Measurements from ENCODE around the gene BFAR. TPM values are rescaled to one million over a fixed set of nuclear protein-coding genes. Genes with fewer than 3 reads are reported as not detected.

The BFAR gene
- total and polyA plus RNA-seq, 2 donors (not counting 1 experiment from before 2014, with no cell fraction given) = 78.4 to 85.6 TPM

DNA sequence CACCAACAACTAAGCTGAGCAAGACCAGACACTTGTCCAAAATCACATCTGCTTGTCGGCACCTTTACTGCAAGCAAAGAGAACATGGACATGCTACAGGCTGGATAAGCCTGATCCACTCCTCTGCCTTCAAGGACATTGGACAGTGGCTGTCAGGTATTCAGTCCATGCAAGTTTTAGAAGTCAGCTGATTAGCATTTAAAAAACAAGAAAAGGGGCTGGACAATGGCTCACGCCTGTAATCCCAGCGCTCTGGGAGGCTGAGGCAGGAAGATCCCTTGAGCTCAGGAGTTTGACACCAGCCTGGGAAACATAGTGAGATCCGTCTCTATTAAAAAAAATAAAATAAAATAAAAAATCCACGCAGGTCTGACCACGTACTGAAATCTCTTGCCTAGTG lies 23.0 kb upstream of the BFAR start:
- no peaks in the 10 kb centered on the region for H3K9me3 ChIP-seq (ENCODE audit: control insufficient read depth, insufficient read depth, low read depth, low read length)
- H3K27me3 ChIP-seq (ENCODE audit: control insufficient read depth, insufficient read depth, low read length) = no peaks in the 10 kb centered on the region
- no peaks in the 10 kb centered on the region for H3K79me2 ChIP-seq (ENCODE audit: control insufficient read depth, insufficient read depth, low read length)
- H3K9ac ChIP-seq (ENCODE audit: insufficient read depth, low read length) = no peak overlapping the region
- H2AFZ ChIP-seq (ENCODE audit: low read length) = no peak overlapping the region
- no peaks in the 10 kb centered on the region for H4K20me1 ChIP-seq (ENCODE audit: control insufficient read depth, extremely low read depth, insufficient read depth, low read length)
- H3K27ac ChIP-seq (ENCODE audit: insufficient read depth, low read length) = no peak overlapping the region
- no peaks in the 10 kb centered on the region for H3K4me1 ChIP-seq (ENCODE audit: control insufficient read depth, extremely low read depth, insufficient read depth, low read length)
- TF ChIP-seq, protein P1, sequence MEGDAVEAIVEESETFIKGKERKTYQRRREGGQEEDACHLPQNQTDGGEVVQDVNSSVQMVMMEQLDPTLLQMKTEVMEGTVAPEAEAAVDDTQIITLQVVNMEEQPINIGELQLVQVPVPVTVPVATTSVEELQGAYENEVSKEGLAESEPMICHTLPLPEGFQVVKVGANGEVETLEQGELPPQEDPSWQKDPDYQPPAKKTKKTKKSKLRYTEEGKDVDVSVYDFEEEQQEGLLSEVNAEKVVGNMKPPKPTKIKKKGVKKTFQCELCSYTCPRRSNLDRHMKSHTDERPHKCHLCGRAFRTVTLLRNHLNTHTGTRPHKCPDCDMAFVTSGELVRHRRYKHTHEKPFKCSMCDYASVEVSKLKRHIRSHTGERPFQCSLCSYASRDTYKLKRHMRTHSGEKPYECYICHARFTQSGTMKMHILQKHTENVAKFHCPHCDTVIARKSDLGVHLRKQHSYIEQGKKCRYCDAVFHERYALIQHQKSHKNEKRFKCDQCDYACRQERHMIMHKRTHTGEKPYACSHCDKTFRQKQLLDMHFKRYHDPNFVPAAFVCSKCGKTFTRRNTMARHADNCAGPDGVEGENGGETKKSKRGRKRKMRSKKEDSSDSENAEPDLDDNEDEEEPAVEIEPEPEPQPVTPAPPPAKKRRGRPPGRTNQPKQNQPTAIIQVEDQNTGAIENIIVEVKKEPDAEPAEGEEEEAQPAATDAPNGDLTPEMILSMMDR (conservative IDR thresholded peaks at IDR 0.05 in 1 of 2, IDR thresholded peaks at IDR 0.05 in 1 of 2; ENCODE audit: low read depth in 1 of 2, low read length in 2 of 2) = no peak
- no peak overlapping the region for H3K4me3 ChIP-seq (replicated peaks in 1 of 4; ENCODE audit: control extremely low read depth in 1 of 4, insufficient read depth in 1 of 4, low read depth in 3 of 4, low read length in 4 of 4)
- DNase-seq (ENCODE audit: low read depth in 2 of 2) = no peak
- H3K36me3 ChIP-seq (ENCODE audit: control insufficient read depth, insufficient read depth, low read length) = peaks cover 2% of the 10 kb centered on the region
- H3K4me2 ChIP-seq (ENCODE audit: extremely low read depth, insufficient read depth, low read length) = no peak overlapping the region

DNA sequence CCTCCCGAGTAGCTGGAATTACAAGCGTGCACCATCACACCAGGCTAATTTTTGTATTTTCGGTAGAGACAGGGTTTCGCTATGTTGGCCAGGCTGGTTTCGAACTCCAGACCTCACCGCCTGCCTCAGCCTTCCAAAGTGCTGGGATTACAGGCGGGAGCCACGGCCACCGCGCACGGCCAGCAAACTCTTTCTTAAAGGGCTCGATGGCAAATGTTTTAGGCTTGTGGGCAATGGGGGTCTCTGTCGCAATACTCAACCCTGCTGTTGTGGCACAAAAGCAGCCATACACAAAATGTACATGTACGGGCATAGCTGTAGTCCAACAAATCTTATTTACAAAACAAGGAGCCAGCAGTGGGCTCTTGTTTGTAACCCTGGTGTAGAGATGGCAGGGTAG lies 21.1 kb upstream of the BFAR start:
- no peak overlapping the region for H3K4me3 ChIP-seq (replicated peaks in 1 of 4; ENCODE audit: control extremely low read depth in 1 of 4, insufficient read depth in 1 of 4, low read depth in 3 of 4, low read length in 4 of 4)
- H3K9me3 ChIP-seq (ENCODE audit: control insufficient read depth, insufficient read depth, low read depth, low read length) = no peaks in the 10 kb centered on the region
- no peak for DNase-seq (ENCODE audit: low read depth in 2 of 2)
- H2AFZ ChIP-seq (ENCODE audit: low read length) = no peak overlapping the region
- no peak overlapping the region for H3K4me2 ChIP-seq (ENCODE audit: extremely low read depth, insufficient read depth, low read length)
- no peaks in the 10 kb centered on the region for H3K79me2 ChIP-seq (ENCODE audit: control insufficient read depth, insufficient read depth, low read length)
- H3K4me1 ChIP-seq (ENCODE audit: control insufficient read depth, extremely low read depth, insufficient read depth, low read length) = no peaks in the 10 kb centered on the region
- no peaks in the 10 kb centered on the region for H3K27me3 ChIP-seq (ENCODE audit: control insufficient read depth, insufficient read depth, low read length)
- H3K36me3 ChIP-seq (ENCODE audit: control insufficient read depth, insufficient read depth, low read length) = no peaks in the 10 kb centered on the region
- H3K9ac ChIP-seq (ENCODE audit: insufficient read depth, low read length) = no peak overlapping the region
- no peaks in the 10 kb centered on the region for H4K20me1 ChIP-seq (ENCODE audit: control insufficient read depth, extremely low read depth, insufficient read depth, low read length)
- no peak overlapping the region for H3K27ac ChIP-seq (ENCODE audit: insufficient read depth, low read length)
- TF ChIP-seq, protein P1 (conservative IDR thresholded peaks at IDR 0.05 in 1 of 2, IDR thresholded peaks at IDR 0.05 in 1 of 2; ENCODE audit: low read depth in 1 of 2, low read length in 2 of 2) = no peak
- TF ChIP-seq EZH2 (IDR thresholded peaks at IDR 0.05; ENCODE audit: low read length, missing control alignments) = no peak

DNA sequence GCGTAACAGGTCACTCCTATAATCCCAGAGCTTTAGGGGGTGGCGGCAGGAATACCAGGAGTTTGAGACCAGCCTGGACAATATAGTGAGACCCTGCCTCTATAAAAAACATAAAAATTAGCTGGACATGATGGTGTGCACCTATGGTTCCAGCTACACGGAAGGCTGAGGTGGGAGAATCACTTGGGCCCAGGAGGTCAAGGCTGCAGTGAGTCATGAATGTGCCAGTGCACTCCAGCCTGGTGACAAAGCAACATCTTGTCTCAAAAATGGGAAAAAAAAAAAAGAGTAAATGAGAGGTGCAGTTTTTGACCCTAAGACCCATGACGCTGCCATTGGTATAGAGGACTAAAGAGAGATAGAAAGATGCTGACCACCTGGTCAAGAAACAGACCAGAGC lies 18.8 kb upstream of the BFAR start:
- Histone ChIP-seq H3K27me3 (ENCODE audit: control insufficient read depth, insufficient read depth, low read length) (no peaks in the 10 kb centered on the region), H3K4me1 (ENCODE audit: control insufficient read depth, extremely low read depth, insufficient read depth, low read length) (no peaks in the 10 kb centered on the region), H3K4me2 (ENCODE audit: extremely low read depth, insufficient read depth, low read length) (no peak overlapping the region), H3K27ac (ENCODE audit: insufficient read depth, low read length) (no peak overlapping the region), H2AFZ (ENCODE audit: low read length) (no peak overlapping the region), H3K4me3 (replicated peaks in 1 of 4; ENCODE audit: control extremely low read depth in 1 of 4, insufficient read depth in 1 of 4, low read depth in 3 of 4, low read length in 4 of 4) (no peak overlapping the region), H3K9ac (ENCODE audit: insufficient read depth, low read length) (no peak overlapping the region), H3K9me3 (ENCODE audit: control insufficient read depth, insufficient read depth, low read depth, low read length) (no peaks in the 10 kb centered on the region), H3K36me3 (ENCODE audit: control insufficient read depth, insufficient read depth, low read length) (no peaks in the 10 kb centered on the region), H4K20me1 (ENCODE audit: control insufficient read depth, extremely low read depth, insufficient read depth, low read length) (no peaks in the 10 kb centered on the region), H3K79me2 (ENCODE audit: control insufficient read depth, insufficient read depth, low read length) (no peaks in the 10 kb centered on the region)
- TF ChIP-seq EZH2 (IDR thresholded peaks at IDR 0.05; ENCODE audit: low read length, missing control alignments) = no peak
- TF ChIP-seq, protein P1 (conservative IDR thresholded peaks at IDR 0.05 in 1 of 2, IDR thresholded peaks at IDR 0.05 in 1 of 2; ENCODE audit: low read depth in 1 of 2, low read length in 2 of 2) = no peak
- DNase-seq (ENCODE audit: low read depth in 2 of 2) = no peak

All from fibroblast of lung (primary cell).